Fibroblast of skin of left biceps (primary cell): ENCODE measurements around the gene ZNF644.
A peak's percentile ranks its signal among the peaks of the same experiment; 100 is the strongest.

Source experiments
- DNase-seq, 2 experiments: peaks; one replicate each; pipeline ENCODE4 v3.0.0-alpha.2; 2013; ENCODE audit warnings: low read depth in 2 of 2

The ZNF644 gene

GRCh38 chr1:91020967-91021685 lies 709 bp downstream of the ZNF644 start:
- peak; percentile 50 to 52 for DNase-seq

GRCh38 chr1:91020486-91020885 lies 1.3 kb downstream of the ZNF644 start:
- DNase-seq: no peak

GRCh38 chr1:91018006-91018405 lies 3.8 kb downstream of the ZNF644 start:
- no peak for DNase-seq

- no peak for DNase-seq
These were observed 5.9 kb downstream of the ZNF644 start for GRCh38 chr1:91015794-91016550.

- DNase-seq: no peak
These were observed 6.5 kb downstream of the ZNF644 start for GRCh38 chr1:91015358-91015780.

- DNase-seq: no peak
These were observed 7.4 kb downstream of the ZNF644 start for GRCh38 chr1:91014475-91014874.

- no peak for DNase-seq
These were observed 8.5 kb downstream of the ZNF644 start for GRCh38 chr1:91013302-91013701.

- DNase-seq: no peak
These were observed 9.6 kb downstream of the ZNF644 start for GRCh38 chr1:91012196-91012595.

- no peak for DNase-seq
These were observed 10.1 kb downstream of the ZNF644 start for GRCh38 chr1:91011726-91012125.

- DNase-seq: no peak
These were observed 14.0 kb downstream of the ZNF644 start for GRCh38 chr1:91007827-91008226.

- DNase-seq: no peak
These were observed 14.7 kb downstream of the ZNF644 start for GRCh38 chr1:91007092-91007491.

GRCh38 chr1:91006113-91006908 lies 15.5 kb downstream of the ZNF644 start:
- no peak for DNase-seq

GRCh38 chr1:91005285-91005684 lies 16.6 kb downstream of the ZNF644 start:
- DNase-seq: no peak

GRCh38 chr1:91004145-91004544 lies 17.7 kb downstream of the ZNF644 start:
- no peak for DNase-seq

- DNase-seq: no peak
These were observed 25.0 kb downstream of the ZNF644 start for GRCh38 chr1:90996742-90997413.

GRCh38 chr1:90995311-90995894 lies 26.4 kb downstream of the ZNF644 start:
- no peak for DNase-seq

- no peak for DNase-seq
These were observed 27.4 kb downstream of the ZNF644 start for GRCh38 chr1:90994461-90994860.

GRCh38 chr1:90993245-90993644 lies 28.6 kb downstream of the ZNF644 start:
- no peak for DNase-seq

- DNase-seq: no peak
These were observed 31.1 kb downstream of the ZNF644 start for GRCh38 chr1:90990779-90991178.

GRCh38 chr1:90989990-90990389 lies 31.8 kb downstream of the ZNF644 start:
- DNase-seq: no peak

- no peak for DNase-seq
These were observed 32.5 kb downstream of the ZNF644 start for GRCh38 chr1:90989302-90989701.

GRCh38 chr1:90987841-90988240 lies 34.0 kb downstream of the ZNF644 start:
- no peak for DNase-seq
